ENCODE measurements around the gene CCDC28A.

DNA sequence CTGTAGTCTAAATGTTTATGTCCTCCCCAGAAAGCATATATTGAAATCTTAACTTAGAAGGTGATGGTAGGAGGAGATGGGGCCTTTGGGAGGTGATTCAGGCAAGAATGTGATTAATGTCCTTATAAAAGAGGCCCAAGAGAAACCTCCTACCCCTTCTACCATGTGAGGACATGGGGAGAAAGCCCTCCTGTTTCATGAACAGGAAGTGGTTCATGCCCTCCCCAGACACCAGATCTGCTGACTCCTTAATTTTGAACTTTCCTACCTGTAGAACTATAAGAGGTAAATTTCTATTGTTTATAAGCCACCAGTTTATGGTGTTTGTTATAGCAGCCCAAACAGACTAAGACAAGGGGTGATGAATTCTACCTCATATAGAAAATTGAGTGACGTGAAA, 13.6 kb downstream of the CCDC28A start:
- TF ChIP-seq, protein P1, sequence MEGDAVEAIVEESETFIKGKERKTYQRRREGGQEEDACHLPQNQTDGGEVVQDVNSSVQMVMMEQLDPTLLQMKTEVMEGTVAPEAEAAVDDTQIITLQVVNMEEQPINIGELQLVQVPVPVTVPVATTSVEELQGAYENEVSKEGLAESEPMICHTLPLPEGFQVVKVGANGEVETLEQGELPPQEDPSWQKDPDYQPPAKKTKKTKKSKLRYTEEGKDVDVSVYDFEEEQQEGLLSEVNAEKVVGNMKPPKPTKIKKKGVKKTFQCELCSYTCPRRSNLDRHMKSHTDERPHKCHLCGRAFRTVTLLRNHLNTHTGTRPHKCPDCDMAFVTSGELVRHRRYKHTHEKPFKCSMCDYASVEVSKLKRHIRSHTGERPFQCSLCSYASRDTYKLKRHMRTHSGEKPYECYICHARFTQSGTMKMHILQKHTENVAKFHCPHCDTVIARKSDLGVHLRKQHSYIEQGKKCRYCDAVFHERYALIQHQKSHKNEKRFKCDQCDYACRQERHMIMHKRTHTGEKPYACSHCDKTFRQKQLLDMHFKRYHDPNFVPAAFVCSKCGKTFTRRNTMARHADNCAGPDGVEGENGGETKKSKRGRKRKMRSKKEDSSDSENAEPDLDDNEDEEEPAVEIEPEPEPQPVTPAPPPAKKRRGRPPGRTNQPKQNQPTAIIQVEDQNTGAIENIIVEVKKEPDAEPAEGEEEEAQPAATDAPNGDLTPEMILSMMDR (IDR thresholded peaks at IDR 0.05) = no peak
- TF ChIP-seq POLR2A (IDR thresholded peaks at IDR 0.05) (no peak), POLR2AphosphoS5 (IDR thresholded peaks at IDR 0.05) (no peak), EP300 (IDR thresholded peaks at IDR 0.05) (no peak)

Measured in sigmoid colon (tissue), 4 donors.